ENCODE measurements around the gene ZSCAN23. TPM values are rescaled to one million over a fixed set of nuclear protein-coding genes. Genes with fewer than 3 reads are reported as not detected.

ZSCAN23 gene
- total and polyA plus RNA-seq, 2 of the 8 experiments (the other 6 are each of a cell fraction or from before 2014, with no cell fraction given), result 0.74 to 5.3 TPM

DNA sequence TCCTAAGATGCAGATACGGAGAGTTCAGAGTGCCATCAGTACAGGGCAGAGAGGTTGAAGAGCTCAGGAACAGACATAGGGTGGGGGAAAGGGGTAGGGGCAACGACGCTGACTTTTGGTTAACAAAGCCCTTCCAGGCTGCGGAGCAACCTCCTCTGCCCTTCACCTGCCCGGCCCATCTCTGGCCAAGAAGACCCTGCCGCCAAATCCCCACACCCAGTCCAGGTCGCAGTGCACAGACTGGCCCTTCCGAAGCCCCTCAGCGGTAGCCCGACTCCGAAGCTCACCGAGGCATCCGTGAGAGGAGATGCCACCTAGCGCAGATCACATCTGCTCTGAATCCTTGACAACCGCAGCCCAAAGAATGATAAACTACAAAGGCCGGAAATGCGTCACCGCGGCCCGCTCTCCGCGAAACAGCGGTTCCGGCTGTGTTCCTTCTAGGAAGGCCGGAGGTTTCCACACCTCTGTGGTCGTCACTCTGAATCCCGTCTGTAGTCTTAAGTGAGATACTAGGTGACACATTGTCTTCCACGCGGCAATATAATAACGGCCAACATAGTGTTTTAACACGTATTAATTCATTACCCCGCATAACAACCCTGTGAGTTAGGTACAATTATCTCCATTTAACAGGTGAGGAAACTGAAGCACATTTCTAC, at the start of gene ZSCAN23 (continued):
- TF ChIP-seq, protein P1, sequence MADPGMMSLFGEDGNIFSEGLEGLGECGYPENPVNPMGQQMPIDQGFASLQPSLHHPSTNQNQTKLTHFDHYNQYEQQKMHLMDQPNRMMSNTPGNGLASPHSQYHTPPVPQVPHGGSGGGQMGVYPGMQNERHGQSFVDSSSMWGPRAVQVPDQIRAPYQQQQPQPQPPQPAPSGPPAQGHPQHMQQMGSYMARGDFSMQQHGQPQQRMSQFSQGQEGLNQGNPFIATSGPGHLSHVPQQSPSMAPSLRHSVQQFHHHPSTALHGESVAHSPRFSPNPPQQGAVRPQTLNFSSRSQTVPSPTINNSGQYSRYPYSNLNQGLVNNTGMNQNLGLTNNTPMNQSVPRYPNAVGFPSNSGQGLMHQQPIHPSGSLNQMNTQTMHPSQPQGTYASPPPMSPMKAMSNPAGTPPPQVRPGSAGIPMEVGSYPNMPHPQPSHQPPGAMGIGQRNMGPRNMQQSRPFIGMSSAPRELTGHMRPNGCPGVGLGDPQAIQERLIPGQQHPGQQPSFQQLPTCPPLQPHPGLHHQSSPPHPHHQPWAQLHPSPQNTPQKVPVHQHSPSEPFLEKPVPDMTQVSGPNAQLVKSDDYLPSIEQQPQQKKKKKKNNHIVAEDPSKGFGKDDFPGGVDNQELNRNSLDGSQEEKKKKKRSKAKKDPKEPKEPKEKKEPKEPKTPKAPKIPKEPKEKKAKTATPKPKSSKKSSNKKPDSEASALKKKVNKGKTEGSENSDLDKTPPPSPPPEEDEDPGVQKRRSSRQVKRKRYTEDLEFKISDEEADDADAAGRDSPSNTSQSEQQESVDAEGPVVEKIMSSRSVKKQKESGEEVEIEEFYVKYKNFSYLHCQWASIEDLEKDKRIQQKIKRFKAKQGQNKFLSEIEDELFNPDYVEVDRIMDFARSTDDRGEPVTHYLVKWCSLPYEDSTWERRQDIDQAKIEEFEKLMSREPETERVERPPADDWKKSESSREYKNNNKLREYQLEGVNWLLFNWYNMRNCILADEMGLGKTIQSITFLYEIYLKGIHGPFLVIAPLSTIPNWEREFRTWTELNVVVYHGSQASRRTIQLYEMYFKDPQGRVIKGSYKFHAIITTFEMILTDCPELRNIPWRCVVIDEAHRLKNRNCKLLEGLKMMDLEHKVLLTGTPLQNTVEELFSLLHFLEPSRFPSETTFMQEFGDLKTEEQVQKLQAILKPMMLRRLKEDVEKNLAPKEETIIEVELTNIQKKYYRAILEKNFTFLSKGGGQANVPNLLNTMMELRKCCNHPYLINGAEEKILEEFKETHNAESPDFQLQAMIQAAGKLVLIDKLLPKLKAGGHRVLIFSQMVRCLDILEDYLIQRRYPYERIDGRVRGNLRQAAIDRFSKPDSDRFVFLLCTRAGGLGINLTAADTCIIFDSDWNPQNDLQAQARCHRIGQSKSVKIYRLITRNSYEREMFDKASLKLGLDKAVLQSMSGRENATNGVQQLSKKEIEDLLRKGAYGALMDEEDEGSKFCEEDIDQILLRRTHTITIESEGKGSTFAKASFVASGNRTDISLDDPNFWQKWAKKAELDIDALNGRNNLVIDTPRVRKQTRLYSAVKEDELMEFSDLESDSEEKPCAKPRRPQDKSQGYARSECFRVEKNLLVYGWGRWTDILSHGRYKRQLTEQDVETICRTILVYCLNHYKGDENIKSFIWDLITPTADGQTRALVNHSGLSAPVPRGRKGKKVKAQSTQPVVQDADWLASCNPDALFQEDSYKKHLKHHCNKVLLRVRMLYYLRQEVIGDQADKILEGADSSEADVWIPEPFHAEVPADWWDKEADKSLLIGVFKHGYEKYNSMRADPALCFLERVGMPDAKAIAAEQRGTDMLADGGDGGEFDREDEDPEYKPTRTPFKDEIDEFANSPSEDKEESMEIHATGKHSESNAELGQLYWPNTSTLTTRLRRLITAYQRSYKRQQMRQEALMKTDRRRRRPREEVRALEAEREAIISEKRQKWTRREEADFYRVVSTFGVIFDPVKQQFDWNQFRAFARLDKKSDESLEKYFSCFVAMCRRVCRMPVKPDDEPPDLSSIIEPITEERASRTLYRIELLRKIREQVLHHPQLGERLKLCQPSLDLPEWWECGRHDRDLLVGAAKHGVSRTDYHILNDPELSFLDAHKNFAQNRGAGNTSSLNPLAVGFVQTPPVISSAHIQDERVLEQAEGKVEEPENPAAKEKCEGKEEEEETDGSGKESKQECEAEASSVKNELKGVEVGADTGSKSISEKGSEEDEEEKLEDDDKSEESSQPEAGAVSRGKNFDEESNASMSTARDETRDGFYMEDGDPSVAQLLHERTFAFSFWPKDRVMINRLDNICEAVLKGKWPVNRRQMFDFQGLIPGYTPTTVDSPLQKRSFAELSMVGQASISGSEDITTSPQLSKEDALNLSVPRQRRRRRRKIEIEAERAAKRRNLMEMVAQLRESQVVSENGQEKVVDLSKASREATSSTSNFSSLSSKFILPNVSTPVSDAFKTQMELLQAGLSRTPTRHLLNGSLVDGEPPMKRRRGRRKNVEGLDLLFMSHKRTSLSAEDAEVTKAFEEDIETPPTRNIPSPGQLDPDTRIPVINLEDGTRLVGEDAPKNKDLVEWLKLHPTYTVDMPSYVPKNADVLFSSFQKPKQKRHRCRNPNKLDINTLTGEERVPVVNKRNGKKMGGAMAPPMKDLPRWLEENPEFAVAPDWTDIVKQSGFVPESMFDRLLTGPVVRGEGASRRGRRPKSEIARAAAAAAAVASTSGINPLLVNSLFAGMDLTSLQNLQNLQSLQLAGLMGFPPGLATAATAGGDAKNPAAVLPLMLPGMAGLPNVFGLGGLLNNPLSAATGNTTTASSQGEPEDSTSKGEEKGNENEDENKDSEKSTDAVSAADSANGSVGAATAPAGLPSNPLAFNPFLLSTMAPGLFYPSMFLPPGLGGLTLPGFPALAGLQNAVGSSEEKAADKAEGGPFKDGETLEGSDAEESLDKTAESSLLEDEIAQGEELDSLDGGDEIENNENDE (IDR thresholded peaks at IDR 0.05; ENCODE audit: insufficient replicate concordance, low read length), result no peak
- TF ChIP-seq POLR2AphosphoS5 (IDR thresholded peaks at IDR 0.05; ENCODE audit: low read depth, low read length) (peak; percentile 99), SP4 (IDR thresholded peaks at IDR 0.05; ENCODE audit: low read length) (no peak), SAP30 (IDR thresholded peaks at IDR 0.05; ENCODE audit: insufficient read depth, insufficient replicate concordance, low read length) (peak; percentile 79), PHF8 (conservative IDR thresholded peaks at IDR 0.05; ENCODE audit: low read depth, low read length) (peak; percentile 93), CBX5 (IDR thresholded peaks at IDR 0.05; ENCODE audit: low read depth, low read length) (no peak), SP1 (IDR thresholded peaks at IDR 0.05; ENCODE audit: low read depth, low read length) (no peak)
- TF ChIP-seq, protein P2, sequence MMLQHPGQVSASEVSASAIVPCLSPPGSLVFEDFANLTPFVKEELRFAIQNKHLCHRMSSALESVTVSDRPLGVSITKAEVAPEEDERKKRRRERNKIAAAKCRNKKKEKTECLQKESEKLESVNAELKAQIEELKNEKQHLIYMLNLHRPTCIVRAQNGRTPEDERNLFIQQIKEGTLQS (IDR thresholded peaks at IDR 0.05; ENCODE audit: insufficient read depth, low read depth, low read length), result no peak

All from H1 (cell line).